Astrocyte (in vitro differentiated cells and primary cell): ENCODE data around the gene CNOT1. TPM values are rescaled to one million over a fixed set of nuclear protein-coding genes. Genes with fewer than 3 reads are reported as not detected.

Source experiments
- DNase-seq: peaks from one replicate; pipeline ENCODE4 v3.0.0-alpha.2; 2010; ENCODE audit warnings: low read depth
- FAIRE-seq: peaks from 2 replicates; lab custom pipeline; 2011; peaks lifted over from hg19 to GRCh38; lab: Jason Lieb, UNC
- H2AFZ ChIP-seq: 2 replicates; pipeline ENCODE4 v1.6.0; 2012; ENCODE audit warnings: low read depth, low read length, inconsistent platforms
- H3K27ac ChIP-seq: 2 replicates; pipeline ENCODE4 v1.5.1; 2011; ENCODE audit warnings: low read depth, low read length, inconsistent platforms
- H3K27me3 ChIP-seq: 2 replicates; pipeline ENCODE4 v1.6.0; 2011; ENCODE audit warnings: low read length, inconsistent platforms; ENCODE audit not compliant: insufficient read depth
- H3K36me3 ChIP-seq: 2 replicates; pipeline ENCODE4 v1.5.1; 2011; ENCODE audit warnings: low read length, inconsistent platforms; ENCODE audit not compliant: insufficient read depth
- H3K4me1 ChIP-seq: 2 replicates; pipeline ENCODE4 v1.5.1; 2011; ENCODE audit warnings: low read length, inconsistent platforms; ENCODE audit not compliant: insufficient read depth
- H3K4me2 ChIP-seq: 2 replicates; pipeline ENCODE4 v1.6.0; 2012; ENCODE audit warnings: low read length, inconsistent platforms
- H3K4me3 ChIP-seq: 2 replicates; pipeline ENCODE4 v1.5.1; 2011; ENCODE audit warnings: low read depth, mild to moderate bottlenecking, low read length, inconsistent platforms; ENCODE audit not compliant: insufficient read depth
- H3K79me2 ChIP-seq: 2 replicates; pipeline ENCODE4 v1.6.0; 2012; ENCODE audit warnings: mild to moderate bottlenecking, low read length, inconsistent platforms; ENCODE audit not compliant: insufficient read depth
- H3K9ac ChIP-seq: 2 replicates; pipeline ENCODE4 v1.6.0; 2012; ENCODE audit warnings: mild to moderate bottlenecking, low read length, inconsistent platforms
- H3K9me3 ChIP-seq: 2 replicates; pipeline ENCODE4 v1.5.1; 2012; ENCODE audit warnings: low read depth, mild to moderate bottlenecking, low read length, inconsistent platforms; ENCODE audit not compliant: insufficient read depth
- H4K20me1 ChIP-seq: 2 replicates; pipeline ENCODE4 v1.6.0; 2012; ENCODE audit warnings: low read length, inconsistent platforms; ENCODE audit not compliant: insufficient read depth
- H3K27ac Mint-ChIP-seq: one replicate; pipeline ENCODE4 v1.8.0; 2021; ENCODE audit warnings: mild to moderate bottlenecking, mixed read lengths; ENCODE audit not compliant: unreplicated experiment
- H3K27me3 Mint-ChIP-seq: one replicate; pipeline ENCODE4 v1.8.0; 2021; ENCODE audit warnings: low read depth, mixed read lengths; ENCODE audit not compliant: unreplicated experiment
- H3K36me3 Mint-ChIP-seq: one replicate; pipeline ENCODE4 v1.8.0; 2021; ENCODE audit warnings: low read depth, mixed read lengths; ENCODE audit not compliant: unreplicated experiment
- H3K4me1 Mint-ChIP-seq: one replicate; pipeline ENCODE4 v1.8.0; 2021; ENCODE audit warnings: low read depth, mixed read lengths; ENCODE audit not compliant: unreplicated experiment
- H3K4me3 Mint-ChIP-seq: one replicate; pipeline ENCODE4 v1.8.0; 2021; ENCODE audit warnings: mild to moderate bottlenecking, moderate library complexity, mixed read lengths; ENCODE audit not compliant: unreplicated experiment
- H3K9me3 Mint-ChIP-seq: one replicate; pipeline ENCODE4 v1.8.0; 2021; ENCODE audit warnings: mild to moderate bottlenecking, mixed read lengths; ENCODE audit not compliant: unreplicated experiment
- EZH2 ChIP-seq: IDR thresholded peaks from 2 replicates; pipeline ENCODE4 v1.6.1; 2012; ENCODE audit warnings: mild to moderate bottlenecking, low read length, inconsistent platforms; ENCODE audit not compliant: insufficient read depth
- total RNA-seq: library from RNA; stranded (reverse); gene quantifications from 2 replicates; pipeline ENCODE4 v1.2.1, GENCODE V29; 2021
- TF ChIP-seq, protein P1 (sequence below): IDR thresholded peaks from 2 replicates; pipeline ENCODE4 v1.5.1; 2011; ENCODE audit warnings: low read depth, mild to moderate bottlenecking, inconsistent platforms, low read length, moderate library complexity; ENCODE audit not compliant: insufficient read depth

The CNOT1 gene
- total RNA-seq, 1 donor from 2014 or later = 212 TPM

DNA sequence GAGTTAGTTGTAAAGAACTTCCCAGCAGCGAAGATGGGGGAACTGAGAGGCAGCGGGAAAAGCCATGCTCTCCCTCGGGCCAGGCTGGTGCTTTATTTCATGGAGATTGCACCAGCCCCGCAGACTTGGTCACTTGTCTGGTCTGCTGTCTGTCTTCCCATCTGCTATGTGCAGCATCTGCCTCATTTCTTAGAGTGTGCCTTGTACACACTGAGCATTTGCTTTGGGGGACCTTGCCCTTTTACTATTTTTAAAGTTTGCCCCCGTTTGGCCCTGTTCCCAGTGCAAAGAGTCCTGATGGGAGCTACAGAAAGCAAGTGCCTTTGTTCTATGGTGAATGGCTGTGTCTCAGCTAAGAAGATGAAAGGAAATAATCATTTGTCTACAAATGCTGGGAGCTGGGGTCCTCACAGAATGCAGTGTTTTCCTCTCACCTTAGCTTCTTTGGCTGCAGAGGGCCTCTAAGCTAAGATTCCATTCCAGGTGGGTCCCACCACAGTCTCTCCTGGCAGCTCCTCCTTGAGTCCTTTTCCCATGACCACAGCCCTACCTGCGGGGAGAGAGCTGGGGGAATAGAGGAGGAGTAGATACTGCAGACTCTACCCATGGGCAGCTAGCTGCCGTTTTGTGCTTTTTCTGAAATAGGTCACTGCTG is 25.1 kb upstream of the CNOT1 start:
- Histone ChIP-seq H3K27ac (no peak overlapping the region), H3K4me1 (peaks cover 3% of the 10 kb centered on the region), H2AFZ (no peak overlapping the region), H3K27me3 (no peaks in the 10 kb centered on the region), H3K36me3 (no peaks in the 10 kb centered on the region), H3K9me3 (no peaks in the 10 kb centered on the region), H3K9ac (no peak overlapping the region), H3K4me3 (no peak overlapping the region), H3K79me2 (no peaks in the 10 kb centered on the region), H3K4me2 (no peak overlapping the region), H4K20me1 (no peaks in the 10 kb centered on the region)
- no peaks in the 10 kb centered on the region for H3K36me3 Mint-ChIP-seq
- H3K27me3 Mint-ChIP-seq = peaks cover 10% of the 10 kb centered on the region
- no peaks in the 10 kb centered on the region for H3K4me1 Mint-ChIP-seq
- DNase-seq (no peak), FAIRE-seq (no peak)
- H3K9me3 Mint-ChIP-seq = no peaks in the 10 kb centered on the region
- H3K4me3 Mint-ChIP-seq = no peak overlapping the region
- TF ChIP-seq, protein P1, sequence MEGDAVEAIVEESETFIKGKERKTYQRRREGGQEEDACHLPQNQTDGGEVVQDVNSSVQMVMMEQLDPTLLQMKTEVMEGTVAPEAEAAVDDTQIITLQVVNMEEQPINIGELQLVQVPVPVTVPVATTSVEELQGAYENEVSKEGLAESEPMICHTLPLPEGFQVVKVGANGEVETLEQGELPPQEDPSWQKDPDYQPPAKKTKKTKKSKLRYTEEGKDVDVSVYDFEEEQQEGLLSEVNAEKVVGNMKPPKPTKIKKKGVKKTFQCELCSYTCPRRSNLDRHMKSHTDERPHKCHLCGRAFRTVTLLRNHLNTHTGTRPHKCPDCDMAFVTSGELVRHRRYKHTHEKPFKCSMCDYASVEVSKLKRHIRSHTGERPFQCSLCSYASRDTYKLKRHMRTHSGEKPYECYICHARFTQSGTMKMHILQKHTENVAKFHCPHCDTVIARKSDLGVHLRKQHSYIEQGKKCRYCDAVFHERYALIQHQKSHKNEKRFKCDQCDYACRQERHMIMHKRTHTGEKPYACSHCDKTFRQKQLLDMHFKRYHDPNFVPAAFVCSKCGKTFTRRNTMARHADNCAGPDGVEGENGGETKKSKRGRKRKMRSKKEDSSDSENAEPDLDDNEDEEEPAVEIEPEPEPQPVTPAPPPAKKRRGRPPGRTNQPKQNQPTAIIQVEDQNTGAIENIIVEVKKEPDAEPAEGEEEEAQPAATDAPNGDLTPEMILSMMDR = no peak
- no peak for TF ChIP-seq EZH2
- H3K27ac Mint-ChIP-seq = peak overlapping the region; percentile 58

DNA sequence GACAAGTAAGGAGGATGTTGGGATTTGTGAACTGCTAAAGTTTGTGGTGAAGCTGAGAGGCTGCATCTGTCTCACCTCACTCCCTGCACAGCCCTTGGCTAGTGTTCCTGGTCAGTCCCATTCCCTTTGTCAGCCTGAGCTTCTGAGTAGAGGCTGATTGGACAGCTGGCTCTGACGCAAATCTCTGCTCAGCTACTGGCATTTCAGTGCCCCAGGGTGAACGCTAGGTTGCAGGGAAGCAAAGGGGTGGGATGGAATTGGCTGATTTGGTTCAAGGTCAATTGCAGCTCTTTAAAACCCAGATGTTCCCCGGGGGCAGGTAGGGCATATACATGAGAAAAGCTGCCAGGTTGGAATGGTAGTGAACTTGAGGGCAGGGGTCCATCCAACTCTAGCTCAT is 23.1 kb upstream of the CNOT1 start:
- no peak overlapping the region for H3K4me3 ChIP-seq
- H3K9ac ChIP-seq = no peak overlapping the region
- DNase-seq (no peak), FAIRE-seq (no peak)
- peak overlapping the region; percentile 29 for H2AFZ ChIP-seq
- H3K4me3 Mint-ChIP-seq = no peak overlapping the region
- TF ChIP-seq EZH2 = no peak
- TF ChIP-seq, protein P1 = no peak
- H3K27me3 Mint-ChIP-seq = peaks cover 7% of the 10 kb centered on the region
- H3K27me3 ChIP-seq = no peaks in the 10 kb centered on the region
- no peak overlapping the region for H3K27ac ChIP-seq
- H4K20me1 ChIP-seq = no peaks in the 10 kb centered on the region
- no peaks in the 10 kb centered on the region for H3K79me2 ChIP-seq
- no peaks in the 10 kb centered on the region for H3K9me3 ChIP-seq
- no peaks in the 10 kb centered on the region for H3K36me3 Mint-ChIP-seq
- H3K4me1 Mint-ChIP-seq = no peaks in the 10 kb centered on the region
- peaks cover 3% of the 10 kb centered on the region for H3K4me1 ChIP-seq
- no peak overlapping the region for H3K27ac Mint-ChIP-seq
- H3K36me3 ChIP-seq = no peaks in the 10 kb centered on the region
- no peaks in the 10 kb centered on the region for H3K9me3 Mint-ChIP-seq
- H3K4me2 ChIP-seq = no peak overlapping the region

DNA sequence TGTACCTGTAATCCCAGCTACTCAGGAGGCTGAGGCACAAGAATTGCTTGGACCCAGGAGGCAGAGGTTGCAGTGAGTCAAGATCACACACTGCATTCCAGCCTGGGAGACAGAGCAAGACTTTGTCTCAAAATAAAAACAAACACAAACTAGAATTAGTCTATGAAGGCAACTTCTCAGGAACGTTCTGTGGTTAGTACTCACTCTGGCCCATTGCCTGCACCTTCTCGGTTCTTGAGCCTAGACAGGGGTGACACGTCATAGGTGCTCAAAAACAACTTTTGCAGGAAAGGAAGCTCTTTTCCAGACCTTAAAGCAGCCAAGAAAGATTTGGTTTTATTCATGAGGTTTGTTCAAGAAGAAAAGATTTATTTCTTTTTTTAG is 22.3 kb upstream of the CNOT1 start:
- no peaks in the 10 kb centered on the region for H3K36me3 Mint-ChIP-seq
- peaks cover 7% of the 10 kb centered on the region for H3K27me3 Mint-ChIP-seq
- Histone ChIP-seq H3K36me3 (no peaks in the 10 kb centered on the region), H3K4me3 (no peak overlapping the region), H3K79me2 (no peaks in the 10 kb centered on the region), H2AFZ (no peak overlapping the region), H3K27me3 (no peaks in the 10 kb centered on the region), H3K4me2 (no peak overlapping the region), H3K9ac (no peak overlapping the region), H3K9me3 (no peaks in the 10 kb centered on the region), H3K27ac (no peak overlapping the region), H4K20me1 (no peaks in the 10 kb centered on the region), H3K4me1 (peaks cover 3% of the 10 kb centered on the region)
- no peak overlapping the region for H3K27ac Mint-ChIP-seq
- DNase-seq (peak; percentile 56), FAIRE-seq (no peak)
- no peaks in the 10 kb centered on the region for H3K4me1 Mint-ChIP-seq
- TF ChIP-seq, protein P1 = no peak
- TF ChIP-seq EZH2 = no peak
- H3K4me3 Mint-ChIP-seq = no peak overlapping the region
- no peaks in the 10 kb centered on the region for H3K9me3 Mint-ChIP-seq
